ENCODE data around the gene SMIM1. TPM values are rescaled to one million over a fixed set of nuclear protein-coding genes. Genes with fewer than 3 reads are reported as not detected.

The SMIM1 gene, protein sequence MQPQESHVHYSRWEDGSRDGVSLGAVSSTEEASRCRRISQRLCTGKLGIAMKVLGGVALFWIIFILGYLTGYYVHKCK
- total RNA-seq, result 11.9 TPM in 1 of 2 replicates, not detected in the other

DNA sequence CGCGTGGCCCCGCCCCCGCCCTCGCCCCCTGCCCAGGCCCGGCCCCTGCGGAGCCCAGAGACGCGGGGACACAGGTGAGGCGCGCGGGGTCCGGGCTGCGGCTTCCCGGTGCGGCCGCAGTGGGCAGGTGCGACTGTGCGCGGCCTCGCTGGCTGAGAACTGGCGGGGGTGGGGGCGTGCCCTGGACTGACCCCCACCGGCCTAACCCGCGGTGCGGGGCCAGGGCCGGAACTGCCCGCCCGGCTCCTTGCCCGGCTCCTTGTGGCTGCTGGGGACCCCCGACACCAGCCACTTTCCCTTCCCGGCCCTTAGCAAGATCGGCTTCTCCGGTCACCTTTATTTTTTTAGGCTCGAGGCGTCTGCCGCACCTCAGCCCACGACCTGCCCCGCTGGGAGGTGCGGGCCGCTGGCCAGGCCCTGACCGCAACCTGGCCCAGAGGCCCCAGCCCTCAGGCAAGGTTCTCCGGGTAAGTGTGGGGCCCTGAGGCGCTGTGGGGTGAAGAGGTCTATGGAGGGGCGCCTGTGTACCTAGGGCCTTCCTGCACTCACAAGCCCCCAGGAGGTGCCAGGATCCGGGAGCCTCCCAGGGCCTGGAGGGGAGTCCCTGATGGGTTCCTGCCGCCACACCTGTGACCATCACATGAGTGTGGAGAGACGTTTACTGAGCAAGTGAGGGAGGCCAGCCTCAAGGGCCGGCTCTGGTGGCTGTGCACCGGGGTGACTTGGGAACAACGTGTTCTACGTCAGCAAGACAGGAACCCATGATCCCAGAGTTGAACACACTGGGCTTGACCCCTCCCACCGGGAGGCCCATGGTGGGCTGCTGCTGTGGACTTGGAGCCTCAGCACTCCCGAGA lies at the start of gene SMIM1:
Gene SMIM1 (plus strand): TSS at position 35 of the 857 bp plus-strand sequence. CDS start 2,625 bp downstream, outside the sequence.

DNA sequence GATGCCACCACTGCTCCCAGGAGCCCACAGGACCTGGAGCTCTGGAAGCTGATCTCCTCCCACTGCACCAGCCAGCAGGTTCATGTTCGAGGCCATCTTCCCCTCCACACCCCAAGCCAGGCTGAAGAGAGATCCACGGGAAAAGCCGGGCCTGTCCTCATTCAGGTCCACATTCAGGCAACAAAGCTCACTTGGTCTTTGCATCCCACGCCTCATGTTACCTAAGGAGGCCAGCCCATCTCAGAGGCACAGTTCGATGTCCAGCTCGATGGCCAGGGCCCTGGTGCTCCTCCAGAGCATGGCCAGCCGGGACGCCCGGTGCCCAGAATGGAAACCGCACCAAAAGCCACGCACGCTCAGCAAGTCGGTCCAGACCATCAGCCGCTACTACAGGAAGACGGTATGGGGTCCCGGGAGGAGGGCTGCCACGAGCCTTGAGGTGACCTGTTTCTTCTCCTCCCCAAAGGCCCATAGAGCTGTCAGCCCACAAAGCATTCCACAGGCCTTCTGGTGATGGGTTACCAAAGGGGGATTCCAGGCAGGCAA lies 20.1 kb upstream of the SMIM1 start, which contains the start of gene CCDC27:
Gene CCDC27 (plus strand): TSS at position 51 of the 546 bp plus-strand sequence. CDS start 32 bp downstream, at position 83.

DNA sequence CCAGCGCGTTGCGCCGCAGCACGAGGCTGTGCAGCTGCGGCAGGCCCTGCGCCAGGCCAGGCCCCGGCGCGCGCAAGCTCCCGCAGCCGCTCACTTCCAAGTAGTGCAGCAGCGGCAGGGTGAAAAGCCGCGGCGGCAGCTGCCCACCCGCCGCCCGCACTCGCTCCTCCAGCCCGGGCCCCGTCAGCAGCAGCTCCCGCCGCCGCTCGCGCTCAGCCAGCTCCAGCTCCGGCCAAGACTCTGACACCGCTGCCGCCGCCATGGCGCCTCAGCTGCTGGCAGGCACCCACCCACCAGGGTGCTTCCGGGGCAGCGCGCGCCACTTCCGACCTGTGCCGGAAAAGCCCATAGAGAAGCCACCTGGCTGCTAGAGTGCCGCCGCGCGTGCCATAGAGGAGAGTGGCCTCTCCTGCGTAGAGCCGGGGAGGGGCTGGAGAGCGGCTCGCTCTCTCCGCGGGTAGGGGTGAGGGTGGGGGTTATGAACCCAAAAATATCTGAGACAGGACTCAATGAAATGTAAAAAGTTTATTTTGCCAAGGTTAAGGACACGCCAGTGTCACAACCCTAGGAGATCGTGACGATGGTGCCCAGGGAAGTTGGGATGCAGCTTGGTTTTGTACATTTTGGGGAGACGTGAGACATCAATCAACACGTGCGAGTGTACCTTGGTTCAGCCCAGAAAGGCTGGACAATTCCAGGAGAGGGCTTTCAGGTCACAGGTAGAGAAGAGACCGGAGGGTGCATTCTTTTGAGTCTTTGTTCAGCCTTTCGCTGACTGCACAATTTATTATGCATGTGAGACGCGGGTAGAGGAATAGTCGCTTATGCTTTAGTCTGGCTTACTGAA lies 23.9 kb downstream of the SMIM1 start, which contains the start of gene LRRC47:
Gene LRRC47 (minus strand): TSS at position 284 of the 847 bp plus-strand sequence. CDS start 22 bp downstream, at position 262.

Other genes starting within 250 kb of the SMIM1 start
- gene MEGF6, start 161.2 kb upstream of the SMIM1 start, total RNA-seq, result 1.2 and 2.4 TPM in 2 replicates
- gene TPRG1L, start 147.7 kb upstream of the SMIM1 start, total RNA-seq, result 15.2 and 19.9 TPM in 2 replicates
- 14.2 and 39.6 TPM in 2 replicates for gene WRAP73, start 122.6 kb upstream of the SMIM1 start, total RNA-seq
- 0.55 and 2.1 TPM in 2 replicates for gene TP73, start 120.2 kb upstream of the SMIM1 start, total RNA-seq
- gene CCDC27, start 20.3 kb upstream of the SMIM1 start, total RNA-seq, result not detected in 2 replicates
- 32.7 and 35.5 TPM in 2 replicates for gene LRRC47, start 23.7 kb downstream of the SMIM1 start, total RNA-seq
- 18.3 and 26.9 TPM in 2 replicates for gene CEP104, start 84.5 kb downstream of the SMIM1 start, total RNA-seq
- gene DFFB, start 84.7 kb downstream of the SMIM1 start, total RNA-seq, result 5.6 and 6.4 TPM in 2 replicates
- 26.0 and 34.2 TPM in 2 replicates for gene C1orf174, start 127.5 kb downstream of the SMIM1 start, total RNA-seq

All from hair follicular keratinocyte (primary cell).